Left renal pelvis (tissue), 4 donors: ENCODE results near the gene C16orf96. TPM values are rescaled to one million over a fixed set of nuclear protein-coding genes. Genes with fewer than 3 reads are reported as not detected.

ENCODE experiments used
- DNase-seq, 4 donors: peaks; one replicate each; pipeline ENCODE4 v3.0.0-alpha.2; 2013; ENCODE audit warnings: low read depth in 4 of 4, low spot score in 3 of 4
- polyA plus RNA-seq, 4 donors: library from polyadenylated mRNA; unstranded; fragments of 120-200 nt; gene quantifications; one replicate each; pipeline ENCODE4 v1.2.1, GENCODE V29; 2013; ENCODE audit not compliant: insufficient read length in 4 of 4

Gene C16orf96
- polyA plus RNA-seq, 4 donors: 0.14 to 0.41 (median 0.23) TPM

GRCh38 chr16:4599037-4599436 lies 42.9 kb downstream of the C16orf96 start:
- no peak for DNase-seq

- DNase-seq: no peak
Observed at GRCh38 chr16:4599545-4599944, 43.4 kb downstream of the C16orf96 start.

DNA sequence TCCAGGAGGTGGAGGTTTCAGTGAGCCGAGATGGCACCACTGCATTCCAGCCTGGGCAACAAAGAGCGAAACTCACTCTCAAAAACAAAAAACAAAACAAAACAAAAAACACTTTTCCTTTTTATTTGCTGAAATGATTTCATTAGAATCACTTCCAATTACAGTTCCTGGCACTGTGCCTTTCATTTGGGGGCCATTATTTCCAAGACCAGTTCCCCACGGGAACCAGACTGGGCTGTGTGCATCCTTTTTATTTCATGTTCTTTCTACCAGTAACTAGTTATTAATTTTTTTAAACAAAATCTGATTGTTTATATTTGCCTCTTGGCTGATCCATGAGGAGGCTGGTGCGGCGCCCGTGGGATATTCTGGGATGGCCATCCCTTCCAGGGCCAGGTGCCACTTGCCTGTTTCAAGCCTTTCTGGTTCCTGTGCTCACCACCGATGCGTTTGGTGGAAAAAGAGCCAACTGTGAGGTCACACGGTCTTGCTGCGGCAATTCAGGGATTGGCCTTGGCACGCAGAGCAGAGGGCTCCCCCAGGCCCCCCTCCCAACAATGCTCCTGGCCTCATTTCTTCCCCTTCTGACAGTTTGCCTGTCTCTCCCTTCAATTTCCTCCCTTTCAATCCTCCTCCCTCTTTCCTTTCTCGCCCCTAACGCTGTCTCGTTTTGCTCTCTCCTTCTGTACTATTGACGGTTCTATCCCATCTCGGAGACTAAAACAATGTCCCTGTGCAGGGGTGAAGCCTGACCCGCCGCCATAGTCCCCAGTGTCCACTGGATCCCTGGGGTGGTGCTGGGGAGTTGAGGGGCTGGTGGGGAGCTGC lies 45.1 kb downstream of the C16orf96 start:
- no peak for DNase-seq

GRCh38 chr16:4601864-4602186 lies 45.7 kb downstream of the C16orf96 start:
- DNase-seq: no peak

- DNase-seq: no peak
Observed at GRCh38 chr16:4602331-4602730, 46.2 kb downstream of the C16orf96 start.

DNA sequence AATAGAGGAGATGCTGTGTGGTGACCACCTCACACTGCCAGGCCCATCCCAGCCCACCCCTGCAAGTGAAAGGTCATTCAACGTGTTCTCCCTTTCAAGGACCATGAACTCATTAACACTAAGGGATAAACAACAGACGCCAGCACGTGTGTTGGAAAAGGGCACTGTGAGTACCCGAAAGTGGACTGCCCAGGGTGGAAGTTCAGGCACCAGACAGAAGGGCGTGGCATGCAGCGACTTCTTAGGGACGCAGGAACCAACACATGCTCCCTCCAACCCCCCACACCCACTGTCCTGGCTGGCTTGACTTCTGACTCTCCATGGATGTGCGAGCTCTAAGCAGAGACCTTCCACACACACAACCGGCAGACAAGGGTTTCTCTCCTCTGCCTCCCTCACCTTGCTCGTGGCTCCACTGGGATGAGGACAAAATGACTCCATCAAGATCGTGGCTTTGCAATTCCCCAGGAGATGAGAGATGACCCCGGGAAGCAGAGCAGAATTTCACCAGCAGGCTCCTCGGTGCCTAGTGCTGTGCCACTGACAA lies 47.6 kb downstream of the C16orf96 start:
- DNase-seq: no peak

GRCh38 chr16:4604401-4604800 lies 48.3 kb downstream of the C16orf96 start:
- no peak for DNase-seq

DNA sequence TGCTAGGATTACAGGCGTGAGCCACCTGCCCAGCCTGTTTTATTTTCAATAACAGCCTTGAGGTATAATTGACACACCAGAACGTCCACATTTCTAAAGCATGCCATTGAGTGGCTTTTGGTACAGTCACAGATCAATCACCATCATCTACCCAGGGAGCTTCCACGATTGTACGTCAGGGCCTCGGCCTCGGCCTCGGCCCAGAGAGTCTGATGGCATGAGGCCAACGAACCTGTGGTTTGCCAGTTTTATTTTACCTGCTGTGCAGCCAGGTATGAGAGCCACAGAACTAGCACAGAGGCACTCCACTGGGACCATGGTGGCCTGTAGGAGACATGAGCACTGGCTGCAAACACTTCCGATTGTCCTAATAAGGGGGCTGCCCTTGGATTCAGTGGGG lies 50.2 kb downstream of the C16orf96 start:
- DNase-seq: no peak

DNA sequence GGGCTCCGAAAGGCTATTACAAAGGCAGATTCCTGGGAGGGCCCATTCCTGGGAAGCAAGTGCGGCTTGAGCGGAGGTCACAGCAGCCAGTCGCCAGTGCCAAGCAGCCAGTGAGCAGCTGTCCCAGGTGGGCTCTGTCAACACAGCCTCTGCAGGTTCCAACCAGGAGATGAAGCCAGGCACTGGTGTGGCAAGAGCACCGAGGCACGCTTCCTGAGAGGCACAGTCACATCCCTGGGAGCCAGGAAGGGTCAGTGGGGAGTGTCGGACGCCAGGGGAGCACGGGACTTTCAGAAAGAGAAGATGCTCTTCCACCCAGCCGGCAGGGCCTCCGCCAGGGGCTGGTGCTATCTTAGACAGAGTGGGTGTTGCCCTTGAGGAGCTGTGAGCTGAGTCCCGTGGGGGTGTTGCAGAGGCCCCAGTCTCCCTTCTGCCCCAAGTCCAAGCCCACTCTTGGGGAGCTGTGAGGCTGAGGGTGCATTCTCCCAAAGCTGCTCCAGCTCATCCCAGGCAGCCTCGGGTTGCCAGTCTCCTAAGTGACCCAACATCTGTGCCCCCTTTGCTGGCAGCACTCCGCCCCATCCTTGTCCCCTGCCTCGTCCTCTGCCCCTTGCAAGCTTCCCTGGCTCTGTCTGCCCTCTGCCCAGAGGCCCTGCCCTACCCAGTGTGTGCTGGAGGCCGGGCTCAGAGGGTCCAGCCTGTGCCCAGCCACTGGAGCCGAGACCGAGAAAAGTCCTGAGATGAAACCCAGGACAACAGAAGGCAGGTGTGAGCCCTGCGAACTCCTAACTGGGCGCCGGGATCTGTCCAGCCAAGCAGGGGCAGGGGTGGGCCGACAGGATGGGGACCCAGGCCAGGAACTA lies 51.9 kb downstream of the C16orf96 start:
- DNase-seq: no peak

- no peak for DNase-seq
Observed at GRCh38 chr16:4608704-4608980, 52.5 kb downstream of the C16orf96 start.

DNA sequence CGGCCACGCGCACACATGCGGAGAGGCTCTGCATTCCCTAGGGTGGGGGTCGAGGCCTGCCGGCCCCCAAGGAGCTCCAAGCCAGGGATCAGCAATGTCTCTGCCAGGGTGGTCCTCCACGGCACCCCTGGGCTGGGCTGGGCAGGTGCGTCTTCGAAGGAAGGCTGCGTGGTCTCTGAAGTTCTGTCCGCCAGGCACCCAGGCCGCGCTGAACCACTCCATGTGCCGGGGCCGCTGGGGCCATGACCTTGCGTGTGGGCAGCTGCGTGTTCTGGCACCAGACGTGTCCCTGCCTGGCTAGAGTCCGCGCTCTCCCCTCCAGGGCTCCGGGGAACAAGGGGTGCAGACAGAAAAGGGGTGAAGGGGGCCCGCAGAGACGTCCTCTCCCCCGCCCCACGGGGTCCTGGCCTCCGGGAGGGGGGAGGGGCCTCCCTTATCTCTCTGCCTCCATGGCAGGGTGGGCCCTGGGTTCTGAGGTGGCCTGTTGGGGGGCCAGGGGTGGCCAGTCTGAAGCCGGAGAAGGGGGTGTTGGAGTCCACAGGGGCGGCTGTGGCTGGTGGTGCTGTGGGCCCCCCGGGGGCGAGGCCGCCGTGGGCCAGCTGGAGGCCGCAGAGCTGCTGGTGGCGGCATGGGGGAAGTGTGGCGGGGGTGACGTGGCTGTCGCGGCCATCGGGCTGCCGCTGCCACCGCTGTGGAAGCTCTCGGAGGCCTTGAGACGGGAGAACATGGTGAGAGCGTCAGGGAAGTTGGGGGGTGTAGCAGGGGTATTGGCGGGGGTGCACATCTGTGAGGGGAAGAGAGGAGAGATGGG lies 53.3 kb downstream of the C16orf96 start:
- DNase-seq: no peak

DNA sequence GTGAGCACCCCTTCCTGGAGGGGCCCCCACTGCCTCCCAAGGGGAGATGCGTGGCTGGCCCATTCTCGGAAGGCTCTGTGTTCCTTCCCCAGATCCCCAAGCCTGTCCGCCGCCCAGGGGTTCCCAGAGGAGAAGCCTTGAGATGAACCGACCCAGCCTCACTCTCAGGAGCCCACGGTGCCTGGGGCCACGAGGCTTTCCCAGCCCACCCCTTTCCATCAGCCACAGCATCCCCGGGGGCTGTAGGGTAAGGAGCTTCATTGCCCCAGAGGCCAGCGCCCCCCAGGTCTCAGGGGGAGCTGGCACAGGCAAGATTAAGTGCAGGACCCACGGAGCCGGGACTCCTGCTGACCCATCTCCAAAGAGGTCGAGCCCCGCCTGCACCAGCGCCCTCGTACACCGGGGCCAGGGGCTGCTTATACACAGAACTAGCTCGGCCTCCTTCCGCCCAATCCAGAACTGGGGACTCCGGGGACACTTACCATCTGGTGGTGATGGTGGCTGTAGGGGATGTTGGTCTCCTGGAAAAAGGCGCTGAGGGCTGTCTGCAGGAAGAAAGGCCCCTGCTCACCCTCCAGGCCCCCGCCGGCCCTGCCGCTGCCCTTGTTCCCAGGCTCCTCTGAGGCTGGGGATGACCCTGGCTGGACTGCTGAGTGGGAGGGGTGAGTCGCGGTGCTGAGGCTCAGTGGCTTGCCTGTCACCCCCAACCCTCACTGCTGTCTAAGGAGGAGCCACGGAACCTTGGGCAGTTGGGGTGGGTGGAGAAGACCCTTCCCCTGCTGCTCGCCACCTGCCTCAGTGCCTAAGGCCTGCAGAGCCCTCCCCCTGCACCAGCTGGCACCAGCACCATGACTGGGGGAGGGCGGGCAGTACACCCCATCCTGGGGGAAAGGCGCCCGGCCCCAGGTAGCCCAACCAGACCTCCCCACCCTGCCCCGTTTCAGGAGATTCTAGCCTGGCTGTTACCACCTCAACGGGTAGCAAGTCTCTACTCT lies 54.2 kb downstream of the C16orf96 start:
- DNase-seq: no peak

DNA sequence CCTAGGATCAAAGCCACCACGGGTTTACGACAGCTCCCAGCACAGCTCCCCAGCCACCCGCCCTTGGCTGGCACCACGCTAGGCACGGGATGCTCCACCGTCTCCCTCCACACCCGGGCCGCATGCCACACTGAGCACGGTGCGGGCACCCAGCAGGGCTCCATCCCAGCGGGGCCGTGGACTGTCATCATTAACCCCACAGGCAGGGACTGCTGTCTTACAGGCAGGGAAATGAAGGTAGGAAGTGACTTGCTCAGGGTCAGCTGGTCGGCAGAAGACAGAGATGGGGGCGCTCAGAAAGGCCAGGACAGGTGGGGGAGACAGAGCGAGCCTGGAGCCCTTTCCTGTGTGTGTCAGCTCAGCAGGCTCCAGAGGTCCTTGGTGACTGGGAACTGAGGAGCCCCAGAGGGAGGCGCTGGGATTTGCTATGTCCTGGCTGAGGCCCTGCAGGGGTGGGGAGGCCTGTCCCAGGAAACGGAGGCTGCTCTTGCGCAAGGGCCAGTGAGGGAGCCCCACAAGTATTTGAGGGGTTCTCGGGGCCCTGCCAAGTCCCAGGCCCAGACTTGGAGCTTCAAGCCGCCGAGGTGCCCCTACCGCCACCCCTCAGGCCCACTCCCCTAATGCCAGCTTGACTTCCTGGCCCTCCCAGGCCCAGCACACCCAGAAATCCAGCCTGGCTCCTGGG lies 55.3 kb downstream of the C16orf96 start:
- no peak for DNase-seq

- DNase-seq: no peak
Observed at GRCh38 chr16:4612474-4612931, 56.4 kb downstream of the C16orf96 start.

GRCh38 chr16:4612977-4613635 lies 57.0 kb downstream of the C16orf96 start:
- no peak for DNase-seq

- DNase-seq: no peak
Observed at GRCh38 chr16:4613636-4614570, 57.8 kb downstream of the C16orf96 start.

DNA sequence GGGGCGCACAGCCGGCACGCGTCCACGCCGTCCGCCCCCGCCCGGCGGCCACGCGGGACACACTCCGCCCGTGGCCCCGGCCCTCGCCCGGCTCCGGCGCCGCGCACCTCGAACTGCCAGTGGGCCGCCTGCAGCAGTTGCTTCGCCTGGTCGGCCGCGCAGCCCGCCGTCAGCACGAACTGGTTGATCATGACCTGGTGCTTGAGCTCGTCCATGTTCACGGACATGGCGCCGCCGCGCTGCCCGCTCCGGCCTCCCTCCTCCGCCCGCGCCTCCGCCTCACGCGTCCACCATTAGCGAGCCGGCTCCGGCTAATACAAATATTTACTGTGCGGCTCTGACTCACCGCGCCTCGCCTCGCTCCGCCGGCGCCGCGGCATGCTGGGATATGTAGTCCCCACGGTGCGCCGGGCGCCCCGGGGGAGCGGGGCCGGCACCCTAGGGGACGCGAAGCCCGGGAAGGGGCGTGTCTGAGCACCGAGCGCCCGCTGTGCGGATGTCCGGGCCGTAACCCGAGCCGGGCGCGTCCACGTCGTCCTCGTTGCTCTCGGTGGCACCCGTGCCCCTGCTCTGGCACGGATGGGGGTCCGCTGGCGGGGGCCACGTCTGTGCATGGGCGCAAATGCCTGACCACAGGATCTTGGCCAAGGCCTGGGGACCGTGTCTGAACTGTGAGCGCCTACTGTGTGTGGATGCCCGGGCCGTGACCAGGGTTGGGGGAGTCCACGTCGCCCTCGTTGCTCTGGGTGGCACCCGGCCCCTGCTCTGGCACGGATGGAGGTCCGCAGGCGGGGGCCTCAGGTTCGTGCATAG lies 58.6 kb downstream of the C16orf96 start, which contains the start of gene UBALD1:
TSS of gene UBALD1 (minus strand) at position 318 of the 813 bp plus-strand sequence. CDS start at position 227, 91 bp downstream.
- DNase-seq: peak in 3 of 4 donors; percentile 60 to 68 (median 67)
